HG03342 (cell line): ENCODE measurements around the gene CENPM.
A peak's percentile ranks its signal among the peaks of the same experiment; 100 is the strongest.
"Not testable (repeated sequence)": the region's sequence is repeated elsewhere in the genome, so short reads cannot be mapped to it uniquely, and the experiment has no call there.

Experiments
- ATAC-seq: cut with Tn5 transposase; IDR thresholded peaks from one replicate; pipeline ENCODE4 v1.9.1; 2021; ENCODE audit warnings: mild to moderate bottlenecking, moderate library complexity; ENCODE audit not compliant: unreplicated experiment

Gene CENPM

GRCh38 chr22:41966607-41967240 lies 19.8 kb upstream of the CENPM start:
- no peak for ATAC-seq

- ATAC-seq, result no peak
Observed at GRCh38 chr22:41966225-41966606, 19.3 kb upstream of the CENPM start.

GRCh38 chr22:41964112-41964491 lies 17.1 kb upstream of the CENPM start:
- no peak for ATAC-seq

- ATAC-seq, result no peak
Observed at GRCh38 chr22:41963453-41964111, 16.6 kb upstream of the CENPM start.

GRCh38 chr22:41957941-41958556 lies 11.1 kb upstream of the CENPM start:
- no peak for ATAC-seq

- ATAC-seq, result no peak
Observed at GRCh38 chr22:41952713-41953112, 5.8 kb upstream of the CENPM start.

- no peak for ATAC-seq
Observed at GRCh38 chr22:41951898-41952474, 5.0 kb upstream of the CENPM start, which contains the start of gene SMIM45. Gene SMIM45 (plus strand): TSS chr22:41952150.

- ATAC-seq, result no peak
Observed at GRCh38 chr22:41949297-41949965, 2.5 kb upstream of the CENPM start.

GRCh38 chr22:41948928-41949296 lies 2.0 kb upstream of the CENPM start:
- not testable (repeated sequence) for ATAC-seq

- ATAC-seq, result no peak
Observed at GRCh38 chr22:41948142-41948541, 1.2 kb upstream of the CENPM start.

- ATAC-seq, result no peak
Observed at GRCh38 chr22:41947424-41948080, 600 bp upstream of the CENPM start.

GRCh38 chr22:41943661-41944209 lies 3.2 kb downstream of the CENPM start:
- ATAC-seq, result no peak

GRCh38 chr22:41940832-41941765 lies 5.9 kb downstream of the CENPM start:
- ATAC-seq, result no peak

- peak; percentile 53 for ATAC-seq
Observed at GRCh38 chr22:41939981-41940831, 6.7 kb downstream of the CENPM start.

- ATAC-seq, result no peak
Observed at GRCh38 chr22:41936894-41937169, 10.1 kb downstream of the CENPM start.

- no peak for ATAC-seq
Observed at GRCh38 chr22:41935509-41935908, 11.4 kb downstream of the CENPM start.

GRCh38 chr22:41935015-41935351 lies 12.0 kb downstream of the CENPM start:
- no peak for ATAC-seq

GRCh38 chr22:41934284-41935014 lies 12.5 kb downstream of the CENPM start:
- ATAC-seq, result no peak
